ENCODE measurements around the gene IMPDH1.

Gene IMPDH1

GRCh38 chr7:128406314-128407232 is 3.2 kb downstream of the IMPDH1 start:
- FAIRE-seq, result no peak
- DNase-seq (ENCODE audit: extremely low spot score, insufficient read length, low read depth), result no peak

GRCh38 chr7:128405471-128406313 is 4.1 kb downstream of the IMPDH1 start:
- peak; percentile 65 for DNase-seq (ENCODE audit: extremely low spot score, insufficient read length, low read depth)
- no peak for FAIRE-seq

- FAIRE-seq, result no peak
- no peak for DNase-seq (ENCODE audit: extremely low spot score, insufficient read length, low read depth)
Measured at GRCh38 chr7:128404886-128405470, 4.8 kb downstream of the IMPDH1 start.

- no peak for DNase-seq (ENCODE audit: extremely low spot score, insufficient read length, low read depth)
- FAIRE-seq, result no peak
Measured at GRCh38 chr7:128404143-128404681, 5.6 kb downstream of the IMPDH1 start.

GRCh38 chr7:128403676-128404075 is 6.1 kb downstream of the IMPDH1 start:
- FAIRE-seq, result no peak
- no peak for DNase-seq (ENCODE audit: extremely low spot score, insufficient read length, low read depth)

- FAIRE-seq (no peak), DNase-seq (ENCODE audit: extremely low spot score, insufficient read length, low read depth) (no peak)
Measured at GRCh38 chr7:128402356-128402755, 7.4 kb downstream of the IMPDH1 start.

GRCh38 chr7:128400566-128400965 is 9.2 kb downstream of the IMPDH1 start:
- FAIRE-seq, result no peak
- DNase-seq (ENCODE audit: extremely low spot score, insufficient read length, low read depth), result no peak

GRCh38 chr7:128399991-128400390 is 9.8 kb downstream of the IMPDH1 start:
- no peak for DNase-seq (ENCODE audit: extremely low spot score, insufficient read length, low read depth)
- no peak for FAIRE-seq

GRCh38 chr7:128398841-128399135 is 11.0 kb downstream of the IMPDH1 start:
- FAIRE-seq, result no peak
- DNase-seq (ENCODE audit: extremely low spot score, insufficient read length, low read depth), result no peak

GRCh38 chr7:128398016-128398840 is 11.6 kb downstream of the IMPDH1 start:
- peak; percentile 46 for FAIRE-seq
- DNase-seq (ENCODE audit: extremely low spot score, insufficient read length, low read depth), result no peak

GRCh38 chr7:128396357-128396756 is 13.4 kb downstream of the IMPDH1 start:
- FAIRE-seq, result no peak

GRCh38 chr7:128395748-128396147 is 14.0 kb downstream of the IMPDH1 start:
- DNase-seq (ENCODE audit: extremely low spot score, insufficient read length, low read depth) (no peak), FAIRE-seq (no peak)

More at GRCh38 chr7:128396357-128396756, 13.4 kb downstream of the IMPDH1 start:
- no peak for DNase-seq (ENCODE audit: extremely low spot score, insufficient read length, low read depth)

GRCh38 chr7:128394904-128395496 is 14.8 kb downstream of the IMPDH1 start:
- no peak for DNase-seq (ENCODE audit: extremely low spot score, insufficient read length, low read depth)
- no peak for FAIRE-seq

GRCh38 chr7:128393526-128394330 is 16.1 kb downstream of the IMPDH1 start:
- FAIRE-seq (no peak), DNase-seq (ENCODE audit: extremely low spot score, insufficient read length, low read depth) (no peak)

- DNase-seq (ENCODE audit: extremely low spot score, insufficient read length, low read depth) (no peak), FAIRE-seq (no peak)
Measured at GRCh38 chr7:128392446-128393327, 17.1 kb downstream of the IMPDH1 start.

GRCh38 chr7:128391805-128392204 is 18.0 kb downstream of the IMPDH1 start:
- no peak for FAIRE-seq
- no peak for DNase-seq (ENCODE audit: extremely low spot score, insufficient read length, low read depth)

GRCh38 chr7:128390871-128391565 is 18.8 kb downstream of the IMPDH1 start:
- DNase-seq (ENCODE audit: extremely low spot score, insufficient read length, low read depth), result no peak
- no peak for FAIRE-seq

Data from GM18507 (cell line).